ENCODE data around the gene PDILT. TPM values are rescaled to one million over a fixed set of nuclear protein-coding genes. Genes with fewer than 3 reads are reported as not detected.

PDILT gene
- total and polyA plus RNA-seq, 5 donors = not detected

GRCh38 chr16:20355114-20355782 is 49.3 kb downstream of the PDILT start:
- no peak overlapping the region for H3K27ac ChIP-seq (ENCODE audit: low read length)
- no peaks in the 10 kb centered on the region for H3K4me1 ChIP-seq (ENCODE audit: control insufficient read depth, insufficient read depth, low read length)
- no peaks in the 10 kb centered on the region for H3K9me3 ChIP-seq (ENCODE audit: control insufficient read depth, low read length)
- intact Hi-C loops (cut with DNase I) = no loop called here
- 71% methylated on average over 7 of the region's 7 CpGs for WGBS
- DNase-seq (no peak), ATAC-seq (no peak)
- H3K4me3 ChIP-seq (ENCODE audit: low read length) = no peak overlapping the region
- no peaks in the 10 kb centered on the region for H3K27me3 ChIP-seq (ENCODE audit: control insufficient read depth, insufficient read depth)

- ATAC-seq = no peak
- Histone ChIP-seq H3K9me3 (ENCODE audit: control insufficient read depth, low read length) (no peaks in the 10 kb centered on the region), H3K27ac (ENCODE audit: low read length) (no peak overlapping the region), H3K27me3 (ENCODE audit: control insufficient read depth, insufficient read depth) (no peaks in the 10 kb centered on the region), H3K4me3 (ENCODE audit: low read length) (no peak overlapping the region), H3K4me1 (ENCODE audit: control insufficient read depth, insufficient read depth, low read length) (no peaks in the 10 kb centered on the region)
- DNase-seq = no peak
- intact Hi-C loops (cut with DNase I) = no loop called here
Measured at GRCh38 chr16:20353379-20353778, 51.2 kb downstream of the PDILT start.

GRCh38 chr16:20352615-20353014 is 51.9 kb downstream of the PDILT start, which contains the start of gene UMOD:
UMOD (minus strand) TSS chr16:20352715; CDS start chr16:20350737, 1,978 bp downstream.
- WGBS = 87% methylated on average over 2 of the region's 2 CpGs
- Histone ChIP-seq H3K4me3 (ENCODE audit: low read length) (no peak within 1 kb of the TSS), H3K9me3 (ENCODE audit: control insufficient read depth, low read length) (no peaks in the 10 kb centered on the region), H3K27me3 (ENCODE audit: control insufficient read depth, insufficient read depth) (no peaks in the 10 kb centered on the region), H3K27ac (ENCODE audit: low read length) (no peak within 1 kb of the TSS), H3K4me1 (ENCODE audit: control insufficient read depth, insufficient read depth, low read length) (no peaks in the 10 kb centered on the region)
- no peak for ATAC-seq
- DNase-seq = no peak
- intact Hi-C loops (cut with DNase I) = no loop called here

DNA sequence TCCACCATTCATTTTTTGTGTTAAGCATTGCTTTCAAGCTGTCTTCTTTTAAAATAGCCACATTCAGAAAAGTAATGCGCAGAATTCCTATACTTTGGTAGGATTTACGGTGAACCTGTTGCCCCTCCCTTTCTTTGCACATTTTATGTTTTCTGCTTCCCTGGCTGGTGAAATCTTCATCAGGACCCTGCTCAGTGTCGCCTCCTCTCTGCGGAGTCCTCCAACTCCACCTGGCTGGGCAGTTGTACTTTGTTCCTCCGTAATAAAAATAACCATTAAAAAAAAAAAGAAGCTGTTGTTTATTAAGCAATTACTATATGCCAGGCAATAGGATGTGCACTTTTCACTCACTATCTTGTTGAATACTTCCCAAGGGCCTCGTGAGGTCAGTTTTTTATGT is 54.9 kb downstream of the PDILT start:
- Histone ChIP-seq H3K27ac (ENCODE audit: low read length) (no peak overlapping the region), H3K9me3 (ENCODE audit: control insufficient read depth, low read length) (no peaks in the 10 kb centered on the region), H3K27me3 (ENCODE audit: control insufficient read depth, insufficient read depth) (no peaks in the 10 kb centered on the region), H3K4me1 (ENCODE audit: control insufficient read depth, insufficient read depth, low read length) (no peaks in the 10 kb centered on the region), H3K4me3 (ENCODE audit: low read length) (no peak overlapping the region)
- intact Hi-C loops (cut with DNase I) = no loop called here
- 77% methylated on average over 6 of the region's 6 CpGs for WGBS
- DNase-seq (no peak), ATAC-seq (no peak)

DNA sequence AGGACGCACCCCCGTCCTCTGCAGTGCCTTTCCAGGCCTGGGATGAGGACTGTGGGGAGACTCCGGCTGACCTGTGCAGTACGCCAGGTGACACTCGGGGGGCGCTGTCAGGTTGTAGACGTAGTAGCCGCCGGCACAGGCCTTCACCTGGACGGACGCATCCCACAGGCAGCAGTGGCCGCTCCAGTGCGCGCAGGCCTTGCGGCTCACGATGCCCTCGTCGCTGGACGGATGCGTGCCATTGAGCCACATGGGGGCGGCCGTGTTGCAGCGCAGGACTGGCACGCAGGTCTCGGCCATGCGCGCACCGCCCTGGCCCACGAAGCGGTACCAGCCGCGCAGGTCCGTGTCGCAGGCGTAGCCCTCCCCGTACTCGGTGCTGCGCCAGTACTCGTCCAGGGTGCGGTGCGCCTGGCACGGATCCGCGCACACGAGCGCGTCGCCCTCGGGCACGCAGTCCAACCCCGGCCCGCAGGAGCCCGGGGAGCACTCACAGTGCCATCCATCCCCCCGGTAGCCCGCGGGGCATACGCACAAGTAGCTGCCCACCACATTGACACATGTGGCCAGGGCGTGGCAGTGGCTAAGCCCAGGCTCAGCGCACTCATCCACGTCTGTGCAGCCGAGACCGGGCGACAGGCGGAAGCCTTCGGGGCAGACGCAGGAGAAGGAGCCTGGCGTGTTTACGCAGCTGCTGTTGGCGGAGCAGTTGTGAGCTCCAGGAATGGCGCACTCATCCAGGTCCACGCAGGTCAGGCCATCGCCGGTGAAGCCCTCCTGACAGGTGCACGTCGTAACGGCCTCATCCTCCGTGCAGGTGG is 56.0 kb downstream of the PDILT start:
- WGBS = 27% methylated on average over 77 of the region's 77 CpGs
- intact Hi-C loops (cut with DNase I) = no loop called here
- no peaks in the 10 kb centered on the region for H3K27me3 ChIP-seq (ENCODE audit: control insufficient read depth, insufficient read depth)
- H3K4me3 ChIP-seq (ENCODE audit: low read length) = no peak overlapping the region
- ATAC-seq = peak in 1 of 2 donors; percentile 31
- H3K4me1 ChIP-seq (ENCODE audit: control insufficient read depth, insufficient read depth, low read length) = no peaks in the 10 kb centered on the region
- H3K9me3 ChIP-seq (ENCODE audit: control insufficient read depth, low read length) = no peaks in the 10 kb centered on the region
- H3K27ac ChIP-seq (ENCODE audit: low read length) = no peak overlapping the region
- DNase-seq = no peak

GRCh38 chr16:20347666-20348364 is 56.7 kb downstream of the PDILT start:
- Histone ChIP-seq H3K9me3 (ENCODE audit: control insufficient read depth, low read length) (no peaks in the 10 kb centered on the region), H3K4me3 (ENCODE audit: low read length) (no peak overlapping the region), H3K27me3 (ENCODE audit: control insufficient read depth, insufficient read depth) (no peaks in the 10 kb centered on the region), H3K4me1 (ENCODE audit: control insufficient read depth, insufficient read depth, low read length) (no peaks in the 10 kb centered on the region), H3K27ac (ENCODE audit: low read length) (no peak overlapping the region)
- ATAC-seq (no peak), DNase-seq (no peak)
- intact Hi-C loops (cut with DNase I) = no loop called here
- WGBS = 53% methylated on average over 12 of the region's 12 CpGs

- 72% methylated on average over 5 of the region's 5 CpGs for whole genome bisulfite sequencing
- H3K4me3 ChIP-seq (ENCODE audit: low read length) = no peak overlapping the region
- intact Hi-C loops (cut with DNase I) = no loop called here
- no peaks in the 10 kb centered on the region for H3K9me3 ChIP-seq (ENCODE audit: control insufficient read depth, low read length)
- H3K4me1 ChIP-seq (ENCODE audit: control insufficient read depth, insufficient read depth, low read length) = no peaks in the 10 kb centered on the region
- DNase-seq (no peak), ATAC-seq (no peak)
- no peaks in the 10 kb centered on the region for H3K27me3 ChIP-seq (ENCODE audit: control insufficient read depth, insufficient read depth)
- H3K27ac ChIP-seq (ENCODE audit: low read length) = no peak overlapping the region
Measured at GRCh38 chr16:20344611-20345010, 59.9 kb downstream of the PDILT start.

DNA sequence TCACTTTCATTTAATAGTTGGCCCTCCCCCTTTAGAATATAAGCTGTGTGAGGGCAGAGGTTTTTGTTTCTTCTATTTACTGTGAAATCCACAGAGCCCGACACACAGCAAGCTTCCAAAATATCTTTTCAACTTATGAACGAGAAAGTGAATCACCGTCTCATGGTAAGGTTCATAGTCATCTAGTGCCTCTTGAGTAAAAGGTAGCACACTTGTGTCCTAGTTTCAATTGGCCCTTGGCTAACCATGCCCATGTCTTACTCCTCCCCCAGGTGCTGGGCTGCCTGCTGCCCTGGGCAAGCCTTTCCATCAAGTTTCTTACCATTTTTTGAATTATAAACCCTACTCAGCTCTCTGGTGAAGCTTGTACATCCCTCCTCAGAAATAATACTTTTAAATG is 64.8 kb downstream of the PDILT start:
- no peak overlapping the region for H3K27ac ChIP-seq (ENCODE audit: low read length)
- no peaks in the 10 kb centered on the region for H3K27me3 ChIP-seq (ENCODE audit: control insufficient read depth, insufficient read depth)
- DNase-seq (no peak), ATAC-seq (no peak)
- WGBS = 88% methylated on average over 3 of the region's 3 CpGs
- no peaks in the 10 kb centered on the region for H3K9me3 ChIP-seq (ENCODE audit: control insufficient read depth, low read length)
- intact Hi-C loops (cut with DNase I) = no loop called here
- H3K4me3 ChIP-seq (ENCODE audit: low read length) = no peak overlapping the region
- H3K4me1 ChIP-seq (ENCODE audit: control insufficient read depth, insufficient read depth, low read length) = no peaks in the 10 kb centered on the region

GRCh38 chr16:20336955-20337354 is 67.6 kb downstream of the PDILT start:
- DNase-seq = no peak
- Histone ChIP-seq H3K4me3 (ENCODE audit: low read length) (no peak overlapping the region), H3K9me3 (ENCODE audit: control insufficient read depth, low read length) (no peaks in the 10 kb centered on the region), H3K27me3 (ENCODE audit: control insufficient read depth, insufficient read depth) (no peaks in the 10 kb centered on the region), H3K27ac (ENCODE audit: low read length) (no peak overlapping the region), H3K4me1 (ENCODE audit: control insufficient read depth, insufficient read depth, low read length) (no peaks in the 10 kb centered on the region)
- intact Hi-C loops (cut with DNase I) = no loop called here
- ATAC-seq = no peak
- WGBS = 40% methylated on average over 2 of the region's 2 CpGs

DNA sequence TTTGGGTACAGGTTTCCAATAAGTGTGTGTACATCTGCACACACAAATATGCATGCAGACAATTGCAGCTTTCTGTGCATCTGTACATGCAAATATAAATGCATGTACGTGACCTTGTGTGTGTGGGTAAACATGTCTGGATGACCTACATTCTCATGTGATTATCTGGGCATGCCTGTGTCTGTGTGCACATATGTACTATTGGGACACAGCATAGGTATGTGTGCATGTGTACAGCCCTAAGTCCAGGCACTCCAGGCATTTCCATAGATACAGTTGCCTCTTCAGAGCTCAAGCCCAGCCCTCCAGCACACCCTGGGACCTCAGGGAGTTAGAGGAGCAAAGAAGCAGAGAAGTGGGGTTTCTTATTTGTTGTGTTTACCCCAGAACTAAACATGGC is 70.1 kb downstream of the PDILT start:
- intact Hi-C loops (cut with DNase I) = no loop called here
- H3K9me3 ChIP-seq (ENCODE audit: control insufficient read depth, low read length) = no peaks in the 10 kb centered on the region
- DNase-seq (no peak), ATAC-seq (no peak)
- H3K27me3 ChIP-seq (ENCODE audit: control insufficient read depth, insufficient read depth) = no peaks in the 10 kb centered on the region
- H3K27ac ChIP-seq (ENCODE audit: low read length) = no peak overlapping the region
- H3K4me1 ChIP-seq (ENCODE audit: control insufficient read depth, insufficient read depth, low read length) = no peaks in the 10 kb centered on the region
- H3K4me3 ChIP-seq (ENCODE audit: low read length) = no peak overlapping the region
- WGBS = 84% methylated on average over 1 of the region's 1 CpG

- 65% methylated on average over 5 of the region's 5 CpGs for WGBS
- ATAC-seq (no peak), DNase-seq (no peak)
- intact Hi-C loops (cut with DNase I) = no loop called here
- H3K4me3 ChIP-seq (ENCODE audit: low read length) = no peak overlapping the region
- H3K27ac ChIP-seq (ENCODE audit: low read length) = no peak overlapping the region
- H3K9me3 ChIP-seq (ENCODE audit: control insufficient read depth, low read length) = no peaks in the 10 kb centered on the region
- H3K27me3 ChIP-seq (ENCODE audit: control insufficient read depth, insufficient read depth) = no peaks in the 10 kb centered on the region
- no peaks in the 10 kb centered on the region for H3K4me1 ChIP-seq (ENCODE audit: control insufficient read depth, insufficient read depth, low read length)
Measured at GRCh38 chr16:20333120-20333519, 71.4 kb downstream of the PDILT start.
